SKM-1 (cell line): ENCODE data around the gene CRYGN.

Experiments used
- DNase-seq: peaks from one replicate; lab custom pipeline; 2025; ENCODE audit not compliant: unreplicated experiment; lab: John Stamatoyannopoulos, UW

Gene CRYGN

DNA sequence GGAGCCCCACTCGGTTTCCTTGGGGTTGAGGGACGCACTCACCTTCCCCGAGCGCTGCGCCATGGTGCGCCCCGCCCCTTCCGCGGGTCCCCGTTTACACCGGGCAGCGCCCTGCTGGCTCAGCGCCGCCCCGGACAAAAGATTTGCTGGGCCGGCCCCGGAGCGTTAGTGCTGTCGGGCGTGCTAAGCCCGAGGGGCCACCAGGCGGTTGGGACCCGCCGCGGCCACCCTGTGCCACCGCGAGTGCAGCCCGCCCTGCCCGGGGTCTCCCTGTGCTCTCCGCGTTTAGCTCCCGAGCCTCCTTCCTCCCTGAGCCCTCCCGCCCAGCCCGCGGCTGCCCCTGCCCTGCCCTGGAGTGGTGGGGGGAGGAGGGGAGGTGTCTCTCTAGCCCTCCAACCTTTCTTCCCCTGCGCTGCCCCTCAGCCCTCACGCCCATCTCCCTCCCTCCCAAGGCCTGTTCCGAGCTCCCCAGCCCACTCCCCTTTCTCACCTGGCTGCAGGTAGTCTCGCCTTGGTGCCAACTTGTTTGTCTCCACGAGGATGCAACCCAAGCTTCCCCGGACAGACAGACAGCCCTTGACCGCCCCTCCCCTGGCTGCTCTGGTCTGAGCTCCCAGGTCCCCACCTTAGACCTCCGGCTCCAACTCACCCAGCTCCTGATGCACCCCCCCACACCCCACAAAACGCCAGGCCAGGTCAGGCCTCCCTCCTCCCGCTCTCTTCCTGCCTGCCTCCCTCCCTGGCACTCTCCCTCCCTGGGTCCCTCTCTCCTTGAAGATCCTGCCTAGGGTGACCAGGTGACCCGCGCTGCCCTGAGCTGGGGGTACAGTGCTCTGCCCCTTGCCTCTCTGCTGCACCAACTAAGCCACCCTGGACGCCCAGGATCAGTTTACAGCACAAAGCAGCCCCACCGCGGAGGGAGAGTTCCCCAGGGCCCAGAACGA is at the start of gene CRYGN:
Gene CRYGN (minus strand): TSS at position 287 of the 944 bp plus-strand sequence. CDS start 224 bp downstream, at position 63.
- DNase-seq: no peak

DNA sequence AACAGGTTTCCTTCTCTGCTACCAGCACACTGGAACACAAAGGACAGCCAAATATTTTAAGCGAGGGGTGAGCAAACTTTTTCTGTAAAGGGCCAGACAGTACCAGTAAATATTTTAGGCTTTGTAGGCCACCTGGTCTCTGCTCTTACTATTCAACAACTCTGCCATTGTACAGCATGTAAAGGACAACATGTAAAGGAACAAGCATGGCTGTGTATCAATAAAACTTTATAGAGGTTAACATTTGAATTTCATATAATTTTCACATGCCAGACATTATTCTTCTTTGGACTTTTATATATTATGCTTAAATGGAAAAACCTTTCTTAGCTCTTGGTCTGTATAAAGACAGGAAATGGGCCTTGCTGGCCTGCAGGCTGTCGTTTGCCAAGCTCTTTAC is 49.6 kb upstream of the CRYGN start:
- no peak for DNase-seq

DNA sequence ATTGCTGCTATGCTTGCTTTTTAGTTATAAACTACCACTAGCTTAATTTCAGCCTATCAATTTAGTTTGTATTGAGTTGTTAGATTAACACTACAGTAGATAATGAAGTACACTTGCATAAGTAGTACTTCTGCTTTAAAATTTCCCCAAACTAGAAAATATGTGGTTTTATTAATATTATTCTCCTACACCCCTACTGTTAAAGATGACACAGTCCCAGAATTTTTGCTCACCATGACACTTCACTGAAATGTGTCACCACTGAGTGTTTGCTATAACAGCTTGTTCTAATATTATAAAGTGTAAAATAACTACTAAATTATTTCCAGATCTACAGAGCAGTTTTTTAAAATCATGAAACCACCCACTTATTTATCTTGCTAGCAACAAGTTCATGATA is 48.2 kb upstream of the CRYGN start:
- no peak for DNase-seq

DNA sequence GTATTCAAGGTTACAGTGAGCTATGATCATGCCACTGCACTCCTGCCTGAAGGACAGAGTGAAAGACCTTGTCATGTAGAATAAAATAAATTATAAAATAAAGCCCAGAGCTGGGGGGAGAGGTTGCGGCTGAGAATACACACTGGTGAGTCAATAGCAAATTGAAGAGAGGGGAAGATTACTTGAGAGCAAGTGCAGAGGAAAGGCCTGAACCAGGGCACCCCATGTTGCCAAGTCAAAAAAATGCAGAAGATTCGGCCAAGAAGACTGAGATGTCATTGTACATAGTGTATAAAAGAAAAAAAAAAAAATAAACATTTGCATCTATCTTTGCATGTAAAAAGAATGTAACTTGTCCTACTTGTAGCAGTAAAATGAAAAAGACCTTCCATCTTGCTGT is 47.3 kb upstream of the CRYGN start:
- no peak for DNase-seq

DNA sequence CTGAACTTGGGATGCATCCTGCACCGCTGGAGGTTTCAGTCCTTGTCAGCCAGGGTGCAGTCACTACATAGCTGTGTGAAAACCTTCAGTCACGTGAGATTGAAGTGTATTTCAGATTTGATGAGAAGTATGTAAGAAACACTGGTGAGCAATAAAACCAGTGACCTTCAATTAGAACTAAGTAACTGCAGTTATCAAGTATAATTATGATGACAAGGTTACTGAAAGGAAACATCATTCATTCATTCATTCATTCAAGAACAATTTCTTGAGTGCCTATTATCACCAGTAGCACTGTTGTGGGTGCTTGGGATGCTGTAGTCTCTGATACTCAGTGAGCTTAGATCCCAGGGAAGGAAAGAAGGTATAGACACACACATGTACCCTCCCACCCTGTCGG is 46.1 kb upstream of the CRYGN start:
- no peak for DNase-seq

DNA sequence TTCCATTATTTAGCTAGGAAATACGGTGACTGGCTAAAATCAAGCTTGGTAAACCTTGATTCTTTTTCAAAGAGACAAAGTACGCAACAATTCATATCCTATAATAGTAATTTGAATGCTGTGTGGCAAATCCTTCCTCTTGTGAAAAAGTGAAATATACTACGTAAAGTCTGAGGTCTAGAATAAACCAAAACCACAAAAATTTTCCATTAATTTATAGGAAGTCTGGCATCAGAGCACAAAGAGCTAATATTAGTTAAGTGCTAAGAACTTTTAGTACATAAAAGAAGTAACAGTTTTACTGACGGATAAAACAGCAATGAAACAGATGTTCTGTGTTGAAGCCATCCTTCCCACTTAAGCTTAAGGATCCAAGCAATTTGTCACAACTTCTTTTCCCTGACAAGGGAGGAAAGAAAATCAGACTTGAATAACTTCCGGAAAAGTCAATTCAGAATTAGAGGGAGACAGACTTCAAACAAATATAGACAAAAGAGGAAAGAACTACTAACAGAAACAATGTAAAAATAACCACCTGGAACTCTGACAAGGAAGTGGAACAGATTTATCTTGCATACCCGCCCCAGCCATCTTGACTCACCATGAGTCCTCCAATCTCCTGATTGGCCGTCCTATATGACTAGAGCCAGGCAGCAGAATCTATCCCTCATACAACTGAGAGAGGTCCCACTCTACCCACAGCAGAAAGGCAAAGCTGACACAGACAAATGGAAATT is 45.2 kb upstream of the CRYGN start:
- no peak for DNase-seq

DNA sequence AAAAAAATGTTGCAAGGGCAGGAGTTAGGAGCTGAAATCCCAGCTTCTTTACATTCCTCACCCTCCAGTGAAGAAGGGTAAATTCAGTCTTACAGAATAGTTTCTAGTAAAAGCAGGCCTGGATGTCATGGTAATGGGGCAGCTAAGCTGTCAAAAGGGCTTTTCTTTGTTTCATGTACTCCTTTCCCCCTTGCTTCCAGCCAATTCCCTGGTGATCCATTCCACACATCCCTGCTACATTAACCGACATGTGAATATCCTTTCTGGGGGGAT is 43.7 kb upstream of the CRYGN start:
- DNase-seq: no peak

DNA sequence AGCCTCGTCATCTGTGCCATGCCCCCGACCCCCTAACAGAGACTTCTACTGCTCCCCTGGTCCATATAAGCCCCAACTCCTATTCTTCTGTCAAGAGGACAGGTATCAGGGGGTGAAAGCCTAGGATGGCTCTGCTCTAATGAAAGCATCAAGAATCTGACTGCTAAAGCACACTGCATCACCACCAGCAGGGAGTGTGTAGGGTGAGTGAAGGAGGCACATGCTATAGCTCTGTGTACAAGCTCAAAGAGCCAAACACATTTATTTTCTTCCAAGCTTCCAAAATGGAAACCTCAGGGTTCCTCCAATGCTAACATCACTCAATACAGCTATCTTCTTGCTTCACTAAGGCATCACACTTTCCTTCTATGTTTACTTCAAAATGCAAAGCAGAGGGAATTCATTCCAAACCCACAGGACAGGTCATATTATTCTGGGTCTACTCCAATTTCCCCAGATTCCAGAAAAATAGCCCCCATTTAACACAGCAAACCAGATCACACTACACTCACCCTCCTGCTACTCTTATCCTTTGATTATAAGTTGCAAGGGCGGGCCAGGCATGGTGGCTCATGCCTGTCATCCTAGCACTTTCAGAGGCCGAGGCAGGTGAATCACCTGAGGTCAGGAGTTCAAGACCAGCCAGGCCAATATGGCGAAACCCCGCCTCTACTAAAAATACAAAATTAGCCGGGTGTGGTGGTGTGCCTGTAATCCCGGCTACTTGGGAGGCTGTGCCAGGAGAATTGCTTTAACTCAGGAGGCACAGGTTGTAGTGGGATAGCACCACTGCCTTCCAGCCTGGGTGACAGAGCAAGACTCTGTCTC is 43.2 kb upstream of the CRYGN start:
- no peak for DNase-seq

- DNase-seq: no peak
These were observed 41.9 kb upstream of the CRYGN start for GRCh38 chr7:151481650-151482505.

DNA sequence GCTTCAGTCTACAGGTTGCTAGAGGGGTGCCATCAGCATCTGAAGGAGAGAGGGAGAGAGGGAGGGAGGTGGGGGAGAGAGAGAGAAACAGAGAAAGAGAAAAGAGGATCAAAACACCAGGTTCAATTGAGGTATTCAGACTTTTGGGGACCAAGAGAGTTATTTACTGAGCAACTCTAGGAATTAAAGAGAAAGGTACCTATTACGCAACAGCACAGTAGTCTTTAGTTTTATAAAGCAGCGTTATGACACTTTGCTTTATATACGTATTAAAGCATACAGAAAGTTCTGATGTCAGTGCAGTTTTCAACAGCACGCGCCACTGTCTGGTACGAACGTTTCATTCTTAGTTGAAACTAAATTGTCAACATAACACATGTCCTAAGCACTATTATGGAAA is 37.9 kb upstream of the CRYGN start:
- DNase-seq: no peak

DNA sequence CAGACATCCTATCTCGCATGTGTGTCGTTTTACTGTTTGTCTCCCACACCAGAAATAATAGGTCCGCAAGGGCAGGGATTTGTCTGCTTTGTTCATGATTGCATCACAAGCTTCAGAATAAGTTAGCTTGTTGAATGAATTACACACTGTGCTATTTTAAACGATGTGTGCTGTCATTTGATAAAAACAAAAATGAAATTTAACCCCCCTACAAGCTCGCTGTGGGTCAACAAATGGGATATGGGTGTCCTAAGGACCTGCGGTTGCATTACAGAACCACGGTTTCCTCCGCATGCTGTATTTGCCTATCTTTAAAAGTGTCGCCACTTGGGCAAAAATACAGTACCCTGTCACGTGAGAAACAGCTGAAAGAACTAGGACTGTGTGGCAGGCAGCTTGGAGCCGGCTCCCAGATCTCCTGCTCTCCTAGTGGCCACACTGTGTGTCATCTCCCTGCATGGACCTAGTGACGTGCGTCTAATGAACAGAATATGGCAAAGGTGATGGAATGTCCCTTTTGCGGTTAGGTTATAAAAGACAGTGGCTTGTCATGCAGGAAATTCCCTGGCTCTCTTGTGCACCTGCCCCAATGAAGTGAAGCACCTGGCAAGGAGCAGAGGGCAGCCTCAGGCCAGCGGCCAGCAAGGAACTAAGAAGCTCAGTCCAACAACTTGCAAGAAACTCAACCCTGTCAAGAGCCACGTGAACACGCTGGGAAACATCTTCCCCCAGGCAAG is 32.9 kb upstream of the CRYGN start:
- DNase-seq: no peak

- no peak for DNase-seq
These were observed 30.8 kb upstream of the CRYGN start for GRCh38 chr7:151470711-151471110.

- no peak for DNase-seq
These were observed 29.3 kb upstream of the CRYGN start for GRCh38 chr7:151469281-151469680.

GRCh38 chr7:151468217-151469018 is 28.5 kb upstream of the CRYGN start:
- no peak for DNase-seq

DNA sequence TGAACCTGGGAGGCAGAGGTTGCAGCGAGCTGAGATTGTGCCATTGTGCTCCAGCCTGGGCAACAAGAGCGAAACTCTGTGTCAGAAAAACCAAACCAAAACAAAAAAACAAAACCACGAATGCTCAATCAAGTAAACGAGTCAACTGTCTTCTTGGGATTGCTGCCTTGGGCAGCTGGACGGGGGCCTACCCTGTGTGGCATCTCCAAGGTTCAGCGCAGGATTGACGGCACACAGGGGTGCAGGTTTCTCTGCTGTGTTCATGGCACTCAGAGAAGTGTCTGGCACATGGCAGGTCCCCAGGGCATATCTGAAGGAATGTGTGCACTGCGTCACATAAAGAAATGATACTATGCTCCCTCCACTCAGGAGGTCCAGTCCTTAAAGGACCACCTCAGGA is 25.2 kb upstream of the CRYGN start:
- DNase-seq: no peak

DNA sequence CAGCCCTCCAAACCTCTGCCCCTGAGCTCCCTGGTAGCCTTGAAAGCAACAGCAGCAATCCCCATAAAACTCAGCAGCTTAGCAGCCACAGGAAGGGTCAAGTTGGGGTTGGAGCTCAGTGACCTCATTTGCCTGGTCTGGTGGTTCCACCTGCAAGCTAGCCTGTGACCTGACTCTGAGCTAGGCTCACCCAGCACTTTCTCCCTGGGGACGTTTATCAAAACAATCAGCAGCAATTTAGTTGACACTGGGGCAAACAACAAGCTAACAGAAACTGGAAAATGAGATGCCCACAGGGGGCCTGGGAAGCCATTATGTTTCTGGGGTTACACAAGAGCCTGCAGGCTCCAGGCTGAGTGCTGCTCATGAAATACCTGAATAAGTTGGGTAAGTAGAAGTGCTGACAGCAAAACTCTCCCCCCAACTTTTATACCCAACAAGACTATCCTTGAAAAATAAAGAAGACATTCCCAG is 22.4 kb upstream of the CRYGN start:
- DNase-seq: no peak

- DNase-seq: no peak
These were observed 21.9 kb upstream of the CRYGN start for GRCh38 chr7:151461942-151462230.

GRCh38 chr7:151461096-151461941 is 21.4 kb upstream of the CRYGN start:
- DNase-seq: no peak
